GM12878 (cell line): Measurements from ENCODE around the gene PSMD11. TPM values are rescaled to one million over a fixed set of nuclear protein-coding genes. Genes with fewer than 3 reads are reported as not detected.

Experiments
- ATF7 ChIP-seq: fragments of 450-650 bp; IDR thresholded peaks from 2 replicates; pipeline ENCODE4 v1.6.1; 2016; ENCODE audit warnings: low read depth, mild to moderate bottlenecking
- BHLHE40 ChIP-seq, 2 experiments: fragments of 450-650 bp in 1 of 2; IDR thresholded peaks; 2 replicates each; pipeline ENCODE4 v1.6.1; 2011 to 2017; ENCODE audit warnings: low read depth in 2 of 2, borderline replicate concordance in 1 of 2, improper control_type of control experiment in 1 of 2, low read length in 1 of 2, mild to moderate bottlenecking in 1 of 2
- CBX3 ChIP-seq: fragments of 200-600 bp; sonication (generic); IDR thresholded peaks from 2 replicates; pipeline ENCODE4 v1.6.1; 2016; ENCODE audit warnings: low read depth, borderline replicate concordance
- CHD2 ChIP-seq: IDR thresholded peaks from 2 replicates; pipeline ENCODE4 v1.6.1; 2011; ENCODE audit warnings: low read depth, low read length, improper control_type of control experiment, borderline replicate concordance
- DPF2 ChIP-seq: fragments of 450-650 bp; IDR thresholded peaks from 2 replicates; pipeline ENCODE4 v1.6.1; 2017; ENCODE audit warnings: mild to moderate bottlenecking
- NBN ChIP-seq: fragments of 450-650 bp; IDR thresholded peaks from 2 replicates; pipeline ENCODE4 v1.6.1; 2016
- PAX5 ChIP-seq: IDR thresholded peaks from 2 replicates; pipeline ENCODE4 v1.6.1; 2011; ENCODE audit warnings: low read depth, low read length, borderline replicate concordance
- PML ChIP-seq: IDR thresholded peaks from 2 replicates; pipeline ENCODE4 v1.6.1; 2012; ENCODE audit warnings: low read length, inconsistent platforms
- RAD51 ChIP-seq: fragments of 450-650 bp; IDR thresholded peaks from 2 replicates; pipeline ENCODE4 v1.6.1; 2016; ENCODE audit warnings: moderate library complexity, mild to moderate bottlenecking, inconsistent platforms
- RCOR1 ChIP-seq: conservative IDR thresholded peaks from 2 replicates; pipeline ENCODE4 v1.6.1; 2012; ENCODE audit warnings: low read depth, low read length, improper control_type of control experiment
- RELA ChIP-seq: fragments of 450-650 bp; IDR thresholded peaks from 2 replicates; pipeline ENCODE4 v1.8.0; 2014; ENCODE audit warnings: borderline replicate concordance; ENCODE audit not compliant: partially characterized antibody
- SMARCA5 ChIP-seq: fragments of 450-650 bp; IDR thresholded peaks from 2 replicates; pipeline ENCODE4 v1.6.1; 2017; ENCODE audit warnings: mild to moderate bottlenecking
- SP1 ChIP-seq: IDR thresholded peaks from one replicate; pipeline ENCODE4 v1.6.1; 2011; ENCODE audit warnings: low read depth, low read length
- USF1 ChIP-seq: IDR thresholded peaks from 2 replicates; pipeline ENCODE4 v1.6.1; 2011; ENCODE audit warnings: borderline replicate concordance, low read depth, mild to moderate bottlenecking, moderate library complexity, mixed read lengths, low read length; ENCODE audit not compliant: insufficient read depth; ENCODE audit errors: extremely low read length
- USF2 ChIP-seq: IDR thresholded peaks from 2 replicates; pipeline ENCODE4 v1.6.1; 2011; ENCODE audit warnings: low read depth, low read length, improper control_type of control experiment, borderline replicate concordance
- polyA plus RNA-seq, 11 experiments: library from polyadenylated mRNA; depleted of rRNA in 4 of 11; unstranded in 6 of 11; stranded (reverse) in 5 of 11; fragments of >200 nt; fragmentation: Nextera tagmentation in 4 of 11; fragmentation: Illumina TruSeq in 1 of 11; extraction: Ambion mirVana in 4 of 11; extraction: Trizol in 1 of 11; gene quantifications; 1 replicate in 1 of 11; 2 replicates in 10 of 11; pipeline versions ENCODE4 v1.2.1 to v1.2.3, GENCODE V29; 2011 to 2016; ENCODE audit warnings: inconsistent platforms in 2 of 11, missing spikeins in 2 of 11, low read depth in 1 of 11
- total RNA-seq, 4 experiments: library from RNA; depleted of rRNA in 3 of 4; stranded (reverse); fragments of >200 nt in 3 of 4; fragmentation: Illumina TruSeq in 1 of 4; extraction: Trizol in 1 of 4; gene quantifications; 2 replicates each; pipeline versions ENCODE4 v1.2.1 to v1.2.3, GENCODE V29; 2013 to 2021
- TF ChIP-seq, protein P1 (sequence below): fragments of 150-350 bp; IDR thresholded peaks from 2 replicates; pipeline ENCODE4 v1.6.1; 2016; ENCODE audit warnings: low read depth, low read length
- TF ChIP-seq, protein P2 (sequence below): fragments of 450-650 bp; formaldehyde crosslinking; IDR thresholded peaks from 2 replicates; pipeline ENCODE4 v1.4.0; 2020; ENCODE audit warnings: mild to moderate bottlenecking, moderate library complexity
- TF ChIP-seq, protein P3 (sequence below): fragments of 450-650 bp; IDR thresholded peaks from 2 replicates; pipeline ENCODE4 v1.6.1; 2017; ENCODE audit warnings: mild to moderate bottlenecking

The PSMD11 gene
- total and polyA plus RNA-seq, 10 of the 15 experiments (the other 5 are each of a cell fraction or from before 2014, with no cell fraction given) = 84.1 to 319 (median 120) TPM

GRCh38 chr17:32515677-32516383, 71.5 kb downstream of the PSMD11 start (continued):
- TF ChIP-seq, protein P1, sequence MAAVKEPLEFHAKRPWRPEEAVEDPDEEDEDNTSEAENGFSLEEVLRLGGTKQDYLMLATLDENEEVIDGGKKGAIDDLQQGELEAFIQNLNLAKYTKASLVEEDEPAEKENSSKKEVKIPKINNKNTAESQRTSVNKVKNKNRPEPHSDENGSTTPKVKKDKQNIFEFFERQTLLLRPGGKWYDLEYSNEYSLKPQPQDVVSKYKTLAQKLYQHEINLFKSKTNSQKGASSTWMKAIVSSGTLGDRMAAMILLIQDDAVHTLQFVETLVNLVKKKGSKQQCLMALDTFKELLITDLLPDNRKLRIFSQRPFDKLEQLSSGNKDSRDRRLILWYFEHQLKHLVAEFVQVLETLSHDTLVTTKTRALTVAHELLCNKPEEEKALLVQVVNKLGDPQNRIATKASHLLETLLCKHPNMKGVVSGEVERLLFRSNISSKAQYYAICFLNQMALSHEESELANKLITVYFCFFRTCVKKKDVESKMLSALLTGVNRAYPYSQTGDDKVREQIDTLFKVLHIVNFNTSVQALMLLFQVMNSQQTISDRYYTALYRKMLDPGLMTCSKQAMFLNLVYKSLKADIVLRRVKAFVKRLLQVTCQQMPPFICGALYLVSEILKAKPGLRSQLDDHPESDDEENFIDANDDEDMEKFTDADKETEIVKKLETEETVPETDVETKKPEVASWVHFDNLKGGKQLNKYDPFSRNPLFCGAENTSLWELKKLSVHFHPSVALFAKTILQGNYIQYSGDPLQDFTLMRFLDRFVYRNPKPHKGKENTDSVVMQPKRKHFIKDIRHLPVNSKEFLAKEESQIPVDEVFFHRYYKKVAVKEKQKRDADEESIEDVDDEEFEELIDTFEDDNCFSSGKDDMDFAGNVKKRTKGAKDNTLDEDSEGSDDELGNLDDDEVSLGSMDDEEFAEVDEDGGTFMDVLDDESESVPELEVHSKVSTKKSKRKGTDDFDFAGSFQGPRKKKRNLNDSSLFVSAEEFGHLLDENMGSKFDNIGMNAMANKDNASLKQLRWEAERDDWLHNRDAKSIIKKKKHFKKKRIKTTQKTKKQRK = no peak
- TF ChIP-seq, protein P2, sequence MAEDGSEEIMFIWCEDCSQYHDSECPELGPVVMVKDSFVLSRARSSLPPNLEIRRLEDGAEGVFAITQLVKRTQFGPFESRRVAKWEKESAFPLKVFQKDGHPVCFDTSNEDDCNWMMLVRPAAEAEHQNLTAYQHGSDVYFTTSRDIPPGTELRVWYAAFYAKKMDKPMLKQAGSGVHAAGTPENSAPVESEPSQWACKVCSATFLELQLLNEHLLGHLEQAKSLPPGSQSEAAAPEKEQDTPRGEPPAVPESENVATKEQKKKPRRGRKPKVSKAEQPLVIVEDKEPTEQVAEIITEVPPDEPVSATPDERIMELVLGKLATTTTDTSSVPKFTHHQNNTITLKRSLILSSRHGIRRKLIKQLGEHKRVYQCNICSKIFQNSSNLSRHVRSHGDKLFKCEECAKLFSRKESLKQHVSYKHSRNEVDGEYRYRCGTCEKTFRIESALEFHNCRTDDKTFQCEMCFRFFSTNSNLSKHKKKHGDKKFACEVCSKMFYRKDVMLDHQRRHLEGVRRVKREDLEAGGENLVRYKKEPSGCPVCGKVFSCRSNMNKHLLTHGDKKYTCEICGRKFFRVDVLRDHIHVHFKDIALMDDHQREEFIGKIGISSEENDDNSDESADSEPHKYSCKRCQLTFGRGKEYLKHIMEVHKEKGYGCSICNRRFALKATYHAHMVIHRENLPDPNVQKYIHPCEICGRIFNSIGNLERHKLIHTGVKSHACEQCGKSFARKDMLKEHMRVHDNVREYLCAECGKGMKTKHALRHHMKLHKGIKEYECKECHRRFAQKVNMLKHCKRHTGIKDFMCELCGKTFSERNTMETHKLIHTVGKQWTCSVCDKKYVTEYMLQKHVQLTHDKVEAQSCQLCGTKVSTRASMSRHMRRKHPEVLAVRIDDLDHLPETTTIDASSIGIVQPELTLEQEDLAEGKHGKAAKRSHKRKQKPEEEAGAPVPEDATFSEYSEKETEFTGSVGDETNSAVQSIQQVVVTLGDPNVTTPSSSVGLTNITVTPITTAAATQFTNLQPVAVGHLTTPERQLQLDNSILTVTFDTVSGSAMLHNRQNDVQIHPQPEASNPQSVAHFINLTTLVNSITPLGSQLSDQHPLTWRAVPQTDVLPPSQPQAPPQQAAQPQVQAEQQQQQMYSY = no peak
- TF ChIP-seq DPF2 (peak; percentile 48), SMARCA5 (peak; percentile 83), RELA (peak; percentile 76), RAD51 (peak; percentile 48; the same call in 1 of the 2 replicates), USF1 (no peak), SP1 (no peak), BHLHE40 (IDR thresholded peaks at IDR 0.05; ENCODE audit: borderline replicate concordance in 1 of 2, low read depth in 2 of 2, low read length in 1 of 2) (peak; percentile 58 to 60), ATF7 (peak; percentile 87), NBN (peak; percentile 21; the same call in 1 of the 2 replicates), CBX3 (no peak), PML (no peak), USF2 (no peak), PAX5 (peak; percentile 62; the same call in 1 of the 2 replicates), CHD2 (peak; percentile 38; the same call in 1 of the 2 replicates), RCOR1 (0 out of 2 replicates have a peak, but pooled peaks have one; percentile 62)
- TF ChIP-seq, protein P3, sequence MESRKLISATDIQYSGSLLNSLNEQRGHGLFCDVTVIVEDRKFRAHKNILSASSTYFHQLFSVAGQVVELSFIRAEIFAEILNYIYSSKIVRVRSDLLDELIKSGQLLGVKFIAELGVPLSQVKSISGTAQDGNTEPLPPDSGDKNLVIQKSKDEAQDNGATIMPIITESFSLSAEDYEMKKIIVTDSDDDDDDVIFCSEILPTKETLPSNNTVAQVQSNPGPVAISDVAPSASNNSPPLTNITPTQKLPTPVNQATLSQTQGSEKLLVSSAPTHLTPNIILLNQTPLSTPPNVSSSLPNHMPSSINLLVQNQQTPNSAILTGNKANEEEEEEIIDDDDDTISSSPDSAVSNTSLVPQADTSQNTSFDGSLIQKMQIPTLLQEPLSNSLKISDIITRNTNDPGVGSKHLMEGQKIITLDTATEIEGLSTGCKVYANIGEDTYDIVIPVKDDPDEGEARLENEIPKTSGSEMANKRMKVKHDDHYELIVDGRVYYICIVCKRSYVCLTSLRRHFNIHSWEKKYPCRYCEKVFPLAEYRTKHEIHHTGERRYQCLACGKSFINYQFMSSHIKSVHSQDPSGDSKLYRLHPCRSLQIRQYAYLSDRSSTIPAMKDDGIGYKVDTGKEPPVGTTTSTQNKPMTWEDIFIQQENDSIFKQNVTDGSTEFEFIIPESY = no peak
